Measurements from ENCODE around the gene GRIK1.

The GRIK1 gene

DNA sequence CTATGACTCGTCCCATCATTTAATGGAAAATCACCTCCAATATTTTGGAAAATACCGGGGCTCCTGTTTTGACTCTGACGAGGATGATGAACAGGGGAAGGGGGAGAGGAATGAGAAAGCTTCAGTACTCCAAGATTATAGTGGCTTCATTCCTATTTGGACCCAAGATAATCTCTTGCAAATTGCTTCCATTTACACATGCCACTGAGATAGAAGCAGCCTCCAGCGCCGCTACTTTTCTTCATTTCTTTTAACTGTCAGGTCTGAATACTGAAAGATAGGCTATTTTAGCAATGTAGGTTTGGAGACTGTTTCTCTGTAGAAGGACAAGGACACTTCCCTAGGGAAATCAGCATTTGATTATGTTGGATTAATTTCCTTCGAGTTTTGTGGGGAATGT is 565 bp upstream of the GRIK1 start:
- H3K27ac Mint-ChIP-seq, result no peak overlapping the region
- peaks cover 7% of the 10 kb centered on the region for H3K4me1 Mint-ChIP-seq
- peaks cover 42% of the 10 kb centered on the region for H3K27me3 Mint-ChIP-seq
- H3K36me3 Mint-ChIP-seq, result no peaks in the 10 kb centered on the region
- H3K4me3 Mint-ChIP-seq, result no peak overlapping the region
- H3K9me3 Mint-ChIP-seq, result peaks cover 14% of the 10 kb centered on the region

DNA sequence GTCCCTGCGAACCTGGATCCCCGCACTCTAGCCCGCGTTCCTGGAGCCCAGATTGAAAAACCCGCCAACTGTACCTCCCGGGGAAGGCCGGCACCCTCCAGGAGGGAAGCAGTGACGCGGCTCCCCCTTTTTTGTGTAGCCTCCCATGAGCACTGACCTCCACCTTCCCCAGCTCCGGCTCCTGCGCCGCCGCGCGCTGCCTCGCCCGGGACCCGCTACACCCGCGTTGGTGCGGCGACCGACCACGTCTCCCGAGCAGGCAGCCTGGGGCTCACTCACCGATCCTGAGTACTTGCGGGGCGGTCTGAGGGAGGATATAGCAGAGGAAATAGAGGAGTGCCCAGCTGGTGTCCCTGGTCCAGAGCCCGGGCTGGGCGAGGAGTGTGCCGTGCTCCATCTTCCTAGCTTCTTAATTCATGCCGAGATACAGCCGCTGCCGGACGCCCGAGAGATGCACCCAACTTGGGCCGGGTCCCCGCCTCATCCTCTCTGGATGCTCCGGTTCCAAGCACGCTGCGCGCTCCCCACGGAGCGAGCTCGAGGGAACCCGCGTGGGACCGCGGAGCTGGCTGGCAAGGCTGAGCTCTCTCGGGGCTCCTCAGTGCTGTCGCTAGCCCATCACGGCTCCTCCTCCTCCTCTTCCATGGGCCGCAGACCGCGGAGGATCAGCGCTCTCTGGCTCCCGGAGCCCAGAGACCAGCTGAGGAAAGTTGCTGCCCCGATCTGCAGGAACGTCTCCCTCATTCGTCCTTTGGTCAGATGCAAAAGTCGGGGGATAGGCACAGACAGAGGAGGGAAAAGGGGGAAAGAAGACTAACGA is 482 bp downstream of the GRIK1 start:
- H3K9me3 Mint-ChIP-seq, result peaks cover 14% of the 10 kb centered on the region
- H3K4me3 Mint-ChIP-seq, result no peak overlapping the region
- peaks cover 7% of the 10 kb centered on the region for H3K4me1 Mint-ChIP-seq
- H3K27ac Mint-ChIP-seq, result no peak overlapping the region
- no peaks in the 10 kb centered on the region for H3K36me3 Mint-ChIP-seq
- peaks cover 41% of the 10 kb centered on the region for H3K27me3 Mint-ChIP-seq

- peaks cover 7% of the 10 kb centered on the region for H3K4me1 Mint-ChIP-seq
- H3K36me3 Mint-ChIP-seq, result no peaks in the 10 kb centered on the region
- peaks cover 8% of the 10 kb centered on the region for H3K9me3 Mint-ChIP-seq
- no peak overlapping the region for H3K4me3 Mint-ChIP-seq
- peaks cover 36% of the 10 kb centered on the region for H3K27me3 Mint-ChIP-seq
- no peak overlapping the region for H3K27ac Mint-ChIP-seq
These were observed 1.1 kb downstream of the GRIK1 start for GRCh38 chr21:29938776-29939103.

DNA sequence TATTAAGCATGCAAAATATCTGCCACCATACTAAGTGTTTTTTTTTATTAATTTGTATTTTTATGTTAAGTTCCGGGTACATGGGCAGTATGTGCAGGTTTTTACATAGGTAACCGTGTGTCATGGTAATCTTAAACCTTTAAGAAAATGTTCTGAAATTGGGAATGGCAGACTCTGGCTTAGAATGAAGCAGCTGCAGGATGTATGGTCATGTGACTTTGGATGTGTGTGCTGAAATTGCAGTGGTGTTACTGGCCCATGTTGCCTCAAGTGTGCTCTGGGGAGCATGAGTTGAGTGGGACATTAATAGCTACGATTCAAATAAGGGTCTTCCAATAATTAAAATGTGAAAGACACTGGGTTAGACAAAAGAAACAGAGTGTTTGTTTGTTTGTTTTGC is 6.7 kb downstream of the GRIK1 start:
- Mint-ChIP-seq H3K36me3 (no peaks in the 10 kb centered on the region), H3K27ac (no peak overlapping the region), H3K4me1 (no peaks in the 10 kb centered on the region), H3K4me3 (no peak overlapping the region), H3K27me3 (peaks cover 9% of the 10 kb centered on the region), H3K9me3 (no peaks in the 10 kb centered on the region)

DNA sequence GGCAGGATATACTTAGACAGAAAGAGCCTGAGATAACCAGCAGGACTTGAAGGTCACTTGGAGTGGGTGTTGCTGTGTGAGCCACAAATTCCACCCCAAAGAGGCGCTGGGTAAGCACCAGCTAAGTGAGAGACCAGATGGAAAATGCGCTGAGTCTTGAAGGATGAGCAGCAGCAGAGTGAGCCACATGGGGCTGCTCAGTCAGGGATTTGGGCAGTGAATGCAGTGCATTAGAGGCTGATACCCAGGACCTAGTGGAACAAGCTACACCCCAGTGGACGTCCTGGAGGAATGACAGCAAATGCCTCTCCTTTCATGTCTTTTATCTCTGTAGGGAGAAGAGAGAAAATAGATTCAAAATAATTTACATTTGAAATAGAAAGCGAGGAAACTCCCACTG is 11.3 kb downstream of the GRIK1 start:
- no peak overlapping the region for H3K4me3 Mint-ChIP-seq
- no peaks in the 10 kb centered on the region for H3K27me3 Mint-ChIP-seq
- H3K27ac Mint-ChIP-seq, result no peak overlapping the region
- no peaks in the 10 kb centered on the region for H3K4me1 Mint-ChIP-seq
- H3K36me3 Mint-ChIP-seq, result no peaks in the 10 kb centered on the region
- no peaks in the 10 kb centered on the region for H3K9me3 Mint-ChIP-seq

- H3K9me3 Mint-ChIP-seq, result no peaks in the 10 kb centered on the region
- no peak overlapping the region for H3K4me3 Mint-ChIP-seq
- no peaks in the 10 kb centered on the region for H3K36me3 Mint-ChIP-seq
- no peaks in the 10 kb centered on the region for H3K4me1 Mint-ChIP-seq
- H3K27me3 Mint-ChIP-seq, result peaks cover 2% of the 10 kb centered on the region
- no peak overlapping the region for H3K27ac Mint-ChIP-seq
These were observed 18.9 kb downstream of the GRIK1 start for GRCh38 chr21:29920938-29921337.

- Mint-ChIP-seq H3K27me3 (peaks cover 3% of the 10 kb centered on the region), H3K9me3 (peaks cover 5% of the 10 kb centered on the region), H3K4me1 (no peaks in the 10 kb centered on the region), H3K36me3 (no peaks in the 10 kb centered on the region), H3K27ac (no peak overlapping the region), H3K4me3 (no peak overlapping the region)
These were observed 25.5 kb downstream of the GRIK1 start for GRCh38 chr21:29914326-29914725.

DNA sequence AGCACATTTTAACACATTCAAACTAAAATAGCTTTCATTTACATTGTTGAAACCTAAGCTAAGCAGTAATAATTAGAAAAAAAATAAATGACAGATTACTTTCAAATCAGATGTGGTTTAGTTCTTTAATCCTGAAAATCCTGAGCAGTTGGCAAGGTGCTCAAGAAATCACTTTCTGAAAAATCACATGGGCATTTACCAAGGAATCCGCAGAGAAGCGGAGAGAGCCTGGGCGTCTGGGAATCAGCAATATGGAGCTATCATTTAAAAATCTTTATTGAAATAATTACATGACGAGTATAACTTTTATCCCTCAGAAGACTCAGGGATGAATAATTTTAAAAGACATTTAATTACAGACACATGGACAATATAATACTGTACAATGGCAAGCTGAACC is 30.2 kb downstream of the GRIK1 start:
- H3K9me3 Mint-ChIP-seq, result peaks cover 5% of the 10 kb centered on the region

DNA sequence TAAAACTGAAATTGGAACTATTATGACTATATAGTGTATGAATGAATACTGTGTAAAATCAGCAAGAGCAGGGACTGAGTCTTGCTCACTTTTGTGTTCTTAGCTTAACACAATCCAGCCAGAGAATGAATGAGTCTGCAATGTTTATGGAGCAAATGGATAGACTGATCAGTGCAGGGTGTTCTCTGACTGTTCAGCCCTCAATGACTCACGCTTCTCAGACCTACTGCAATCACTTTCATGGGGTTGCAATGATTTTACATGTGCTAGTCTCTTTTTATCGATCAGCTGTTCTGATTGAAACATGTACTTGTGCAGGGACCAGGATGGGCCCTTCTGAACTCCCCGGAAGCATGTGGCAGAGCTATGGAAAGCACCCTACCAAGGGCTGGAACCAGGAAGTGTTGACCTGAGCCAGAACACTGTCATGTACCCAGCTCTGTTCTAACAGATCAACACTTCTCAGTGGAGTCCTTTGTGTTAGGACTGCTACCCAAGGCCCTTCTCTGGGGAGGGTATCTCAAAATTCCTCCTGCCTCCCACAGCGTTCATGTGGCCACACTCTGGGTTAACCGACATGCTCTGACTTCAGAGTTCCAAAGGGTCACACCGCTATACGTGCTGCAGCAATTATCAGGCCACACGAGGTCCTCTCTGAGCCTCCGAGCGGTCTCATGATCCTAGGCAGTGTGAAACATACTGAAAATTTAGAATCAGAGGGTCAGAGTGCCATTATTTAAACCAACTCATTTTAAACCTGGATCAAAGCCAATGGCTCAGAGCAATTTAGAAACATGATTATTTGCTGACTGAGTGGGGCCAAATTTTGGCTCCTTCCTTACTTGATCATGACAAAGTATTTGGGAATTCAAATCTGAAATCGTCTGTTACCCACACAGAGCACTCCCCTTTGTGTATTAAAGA is 35.2 kb downstream of the GRIK1 start:
- Mint-ChIP-seq H3K4me1 (no peaks in the 10 kb centered on the region), H3K4me3 (no peak overlapping the region), H3K9me3 (no peaks in the 10 kb centered on the region), H3K27me3 (no peaks in the 10 kb centered on the region), H3K27ac (no peak overlapping the region), H3K36me3 (no peaks in the 10 kb centered on the region)

More for the DNA sequence above, 30.2 kb downstream of the GRIK1 start:
- no peaks in the 10 kb centered on the region for H3K36me3 Mint-ChIP-seq
- H3K27me3 Mint-ChIP-seq, result peaks cover 3% of the 10 kb centered on the region
- H3K4me3 Mint-ChIP-seq, result no peak overlapping the region
- no peak overlapping the region for H3K27ac Mint-ChIP-seq
- no peaks in the 10 kb centered on the region for H3K4me1 Mint-ChIP-seq

GRCh38 chr21:29896884-29897283 is 42.9 kb downstream of the GRIK1 start:
- H3K27me3 Mint-ChIP-seq, result peaks cover 6% of the 10 kb centered on the region
- H3K36me3 Mint-ChIP-seq, result no peaks in the 10 kb centered on the region
- H3K9me3 Mint-ChIP-seq, result no peaks in the 10 kb centered on the region
- H3K27ac Mint-ChIP-seq, result no peak overlapping the region
- H3K4me1 Mint-ChIP-seq, result no peaks in the 10 kb centered on the region
- no peak overlapping the region for H3K4me3 Mint-ChIP-seq

- Mint-ChIP-seq H3K27me3 (peaks cover 10% of the 10 kb centered on the region), H3K36me3 (no peaks in the 10 kb centered on the region), H3K4me3 (no peak overlapping the region), H3K9me3 (no peaks in the 10 kb centered on the region), H3K4me1 (no peaks in the 10 kb centered on the region), H3K27ac (no peak overlapping the region)
These were observed 46.1 kb downstream of the GRIK1 start for GRCh38 chr21:29893687-29894086.

DNA sequence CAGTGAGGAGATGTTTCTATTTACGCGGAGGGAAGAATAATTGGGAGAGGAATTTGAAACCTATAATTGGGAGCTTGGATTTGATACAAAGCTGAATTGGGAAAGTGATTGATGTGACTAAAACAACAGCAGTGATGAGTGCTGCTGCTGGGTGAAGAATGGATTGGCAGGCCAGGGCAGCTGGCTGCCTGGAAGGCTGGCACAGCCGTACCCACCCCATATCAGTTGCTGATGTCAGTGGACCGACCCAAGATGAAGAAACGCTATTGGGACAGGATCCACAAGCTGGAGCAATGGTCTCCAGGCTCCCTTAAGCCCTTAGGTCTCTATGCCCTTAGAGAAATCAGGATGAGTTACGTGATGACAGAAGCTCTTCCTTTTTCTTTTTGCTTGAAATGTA is 47.4 kb downstream of the GRIK1 start:
- H3K36me3 Mint-ChIP-seq, result no peaks in the 10 kb centered on the region
- no peaks in the 10 kb centered on the region for H3K4me1 Mint-ChIP-seq
- peaks cover 10% of the 10 kb centered on the region for H3K27me3 Mint-ChIP-seq
- H3K4me3 Mint-ChIP-seq, result no peak overlapping the region
- H3K9me3 Mint-ChIP-seq, result no peaks in the 10 kb centered on the region
- no peak overlapping the region for H3K27ac Mint-ChIP-seq

DNA sequence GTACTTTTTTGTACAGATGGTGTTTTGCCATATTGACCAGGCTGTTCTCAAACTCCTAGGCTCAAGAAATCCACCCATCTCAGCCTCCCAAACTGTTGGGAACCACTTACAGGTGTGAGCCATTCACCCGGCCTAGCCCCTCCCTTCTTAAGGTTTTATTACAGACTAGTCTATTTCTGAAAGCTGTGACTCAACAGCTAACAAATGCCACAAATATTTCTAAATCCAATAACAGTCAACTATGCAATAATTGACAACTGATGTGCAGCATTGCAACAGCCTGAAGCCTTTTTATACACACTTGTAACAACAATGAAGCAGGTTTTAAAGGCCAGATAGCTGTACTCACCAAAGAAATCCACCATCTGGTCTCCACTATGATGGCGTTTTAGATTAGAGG is 51.4 kb downstream of the GRIK1 start:
- Mint-ChIP-seq H3K9me3 (no peaks in the 10 kb centered on the region), H3K4me1 (no peaks in the 10 kb centered on the region), H3K27me3 (peaks cover 7% of the 10 kb centered on the region), H3K27ac (no peak overlapping the region), H3K4me3 (no peak overlapping the region), H3K36me3 (no peaks in the 10 kb centered on the region)

DNA sequence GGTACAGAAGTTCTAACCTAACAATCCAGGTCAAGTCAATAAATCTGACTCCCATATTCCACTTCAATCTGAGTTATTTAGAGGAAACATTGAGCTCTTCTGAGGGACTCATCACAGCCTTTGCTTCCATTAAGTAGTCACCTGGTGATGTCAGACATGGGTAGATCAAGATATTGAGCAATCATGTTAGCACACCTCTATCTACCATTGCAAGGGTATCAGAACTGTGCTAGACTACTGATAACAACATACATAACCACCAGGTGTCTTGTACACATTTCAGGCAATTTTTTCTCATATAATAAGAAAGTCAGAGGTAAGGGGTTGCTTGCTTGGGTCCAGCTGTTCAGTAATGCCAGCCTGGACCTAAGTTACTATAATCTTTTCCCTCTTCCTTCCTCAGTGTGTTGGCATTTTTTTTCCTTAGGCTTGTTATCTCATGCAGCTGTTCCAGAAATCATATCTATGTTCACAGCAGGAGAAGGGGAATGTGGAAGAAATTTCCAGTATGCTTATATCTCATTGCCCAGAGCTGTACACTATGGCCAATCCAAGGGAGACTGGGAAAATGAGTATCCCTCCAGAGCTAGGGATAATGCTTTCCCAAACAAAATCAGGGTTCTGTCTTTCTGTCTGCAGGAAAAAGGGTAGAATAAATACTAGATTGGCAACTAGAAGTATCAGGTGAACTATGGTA is 52.3 kb downstream of the GRIK1 start:
- no peaks in the 10 kb centered on the region for H3K36me3 Mint-ChIP-seq
- no peak overlapping the region for H3K4me3 Mint-ChIP-seq
- peaks cover 7% of the 10 kb centered on the region for H3K27me3 Mint-ChIP-seq
- H3K4me1 Mint-ChIP-seq, result no peaks in the 10 kb centered on the region
- H3K27ac Mint-ChIP-seq, result no peak overlapping the region
- no peaks in the 10 kb centered on the region for H3K9me3 Mint-ChIP-seq

DNA sequence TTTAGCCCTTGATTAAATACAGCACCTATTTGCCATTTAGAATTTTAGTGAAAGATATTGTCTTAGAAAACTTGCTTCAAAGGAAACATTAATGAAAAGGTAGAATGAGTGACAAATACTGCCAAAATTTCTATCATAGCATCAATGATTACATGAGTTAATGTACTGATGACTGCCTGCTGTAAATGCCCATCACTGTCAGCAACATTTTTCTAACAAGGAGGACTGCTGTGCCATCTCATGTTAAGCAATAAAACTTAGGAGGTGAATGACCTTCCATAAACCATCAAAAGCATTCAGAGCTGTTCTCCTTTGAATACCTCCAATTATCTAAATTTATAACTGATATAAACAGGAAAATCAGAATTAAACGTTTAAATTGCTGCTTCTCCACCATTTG is 54.3 kb downstream of the GRIK1 start:
- Mint-ChIP-seq H3K9me3 (no peaks in the 10 kb centered on the region), H3K36me3 (no peaks in the 10 kb centered on the region), H3K4me1 (no peaks in the 10 kb centered on the region), H3K4me3 (no peak overlapping the region), H3K27me3 (peaks cover 2% of the 10 kb centered on the region), H3K27ac (no peak overlapping the region)

- H3K4me3 Mint-ChIP-seq, result no peak overlapping the region
These were observed 63.9 kb downstream of the GRIK1 start for GRCh38 chr21:29875873-29876272.

More at GRCh38 chr21:29875873-29876272, 63.9 kb downstream of the GRIK1 start:
- H3K4me1 Mint-ChIP-seq, result no peaks in the 10 kb centered on the region
- H3K27ac Mint-ChIP-seq, result no peak overlapping the region
- peaks cover 2% of the 10 kb centered on the region for H3K27me3 Mint-ChIP-seq
- H3K9me3 Mint-ChIP-seq, result no peaks in the 10 kb centered on the region
- no peaks in the 10 kb centered on the region for H3K36me3 Mint-ChIP-seq
